Activated T-cell treated with anti-CD3 and anti-CD28 coated beads, Interleukin-2, amount 50 U/mL, for 1 hour (primary cell): Measurements from ENCODE around the gene POGZ.

Experiments used
- DNase-seq: peaks from one replicate; pipeline ENCODE4 v3.0.0-alpha.2; 2020

POGZ gene

GRCh38 chr1:151369621-151370048, 89.7 kb downstream of the POGZ start:
- no peak for DNase-seq

GRCh38 chr1:151369302-151369610, 90.0 kb downstream of the POGZ start:
- DNase-seq, result no peak

GRCh38 chr1:151368393-151369301, 90.6 kb downstream of the POGZ start:
- no peak for DNase-seq

- DNase-seq, result no peak
These were observed 91.5 kb downstream of the POGZ start for GRCh38 chr1:151367658-151368392.

GRCh38 chr1:151364996-151365395, 94.3 kb downstream of the POGZ start:
- DNase-seq, result no peak

- DNase-seq, result no peak
These were observed 96.8 kb downstream of the POGZ start for GRCh38 chr1:151362308-151363155.

GRCh38 chr1:151361883-151362282, 97.4 kb downstream of the POGZ start:
- DNase-seq, result no peak

GRCh38 chr1:151356696-151357095, 102.6 kb downstream of the POGZ start:
- DNase-seq, result no peak
